Endodermal cell (in vitro differentiated cells): ENCODE results near the gene SLC24A4. TPM values are rescaled to one million over a fixed set of nuclear protein-coding genes. Genes with fewer than 3 reads are reported as not detected.

Experiments used
- DNase-seq: peaks from one replicate; pipeline ENCODE4 v3.0.0-alpha.2; 2017
- H3K27ac ChIP-seq: 2 replicates; pipeline ENCODE4 v1.5.1; 2013; ENCODE audit warnings: mild to moderate bottlenecking, low read depth, low read length, moderate library complexity
- H3K27me3 ChIP-seq: 2 replicates; pipeline ENCODE4 v1.6.1; 2013; ENCODE audit warnings: mild to moderate bottlenecking, low read length, moderate library complexity; ENCODE audit not compliant: insufficient read depth, control insufficient read depth, poor library complexity, severe bottlenecking
- H3K36me3 ChIP-seq: 2 replicates; pipeline ENCODE4 v1.7.0; 2013; ENCODE audit warnings: mild to moderate bottlenecking, low read length, moderate library complexity; ENCODE audit not compliant: control insufficient read depth, insufficient read depth
- H3K4me1 ChIP-seq: one replicate; pipeline ENCODE4 v1.7.0; 2013; ENCODE audit warnings: low read length; ENCODE audit not compliant: control insufficient read depth, insufficient read depth
- H3K4me3 ChIP-seq: 2 replicates; pipeline ENCODE4 v1.5.1; 2013; ENCODE audit warnings: mild to moderate bottlenecking, low read length, moderate library complexity
- H3K9ac ChIP-seq: 2 replicates; pipeline ENCODE4 v1.6.1; 2013; ENCODE audit warnings: mild to moderate bottlenecking, low read length, moderate library complexity; ENCODE audit not compliant: poor library complexity, severe bottlenecking; ENCODE audit errors: extremely low read depth
- H3K9me3 ChIP-seq: 2 replicates; pipeline ENCODE4 v1.6.1; 2013; ENCODE audit warnings: mild to moderate bottlenecking, low read length, moderate library complexity; ENCODE audit not compliant: control insufficient read depth
- H3K27ac Mint-ChIP-seq: 2 replicates; pipeline ENCODE4 v1.8.0; 2020; ENCODE audit warnings: mixed read lengths
- H3K27me3 Mint-ChIP-seq: 2 replicates; pipeline ENCODE4 v1.8.0; 2021; ENCODE audit warnings: mild to moderate bottlenecking, mixed read lengths; ENCODE audit not compliant: insufficient read depth
- H3K36me3 Mint-ChIP-seq: 2 replicates; pipeline ENCODE4 v1.8.0; 2020; ENCODE audit warnings: low read depth, mixed read lengths
- H3K4me1 Mint-ChIP-seq: 2 replicates; pipeline ENCODE4 v1.8.0; 2020; ENCODE audit warnings: mixed read lengths
- H3K4me3 Mint-ChIP-seq: 2 replicates; pipeline ENCODE4 v1.8.0; 2020; ENCODE audit warnings: mild to moderate bottlenecking, moderate library complexity, mixed read lengths
- H3K9me3 Mint-ChIP-seq: 2 replicates; pipeline ENCODE4 v1.8.0; 2020; ENCODE audit warnings: mild to moderate bottlenecking, mixed read lengths
- CTCF ChIP-seq: fragments of 200-600 bp; sonication (generic); conservative IDR thresholded peaks from 2 replicates; pipeline ENCODE4 v1.5.0; 2021; ENCODE audit warnings: antibody characterized with exemption, mild to moderate bottlenecking
- WGBS, 2 experiments: methylation state at CpG; one replicate each; pipeline versions ENCODE4 v1.1.5 to v1.1.7; 2013; ENCODE audit warnings: missing lambda C conversion rate in 2 of 2, mixed read lengths in 1 of 2; ENCODE audit not compliant: insufficient coverage in 1 of 2, insufficient read length in 1 of 2; 5-methylcytosine and 5-hydroxymethylcytosine counted together
- total RNA-seq, 2 donors: library from RNA; stranded (reverse); fragmentation: NEBNext Ultra II Directional in 1 of 2; extraction: Animal tissue kit (Norgen Biotek cat#: 25700) in 1 of 2; gene quantifications; 2 replicates in 1 of 2; 3 replicates in 1 of 2; pipeline ENCODE4 v1.2.1, GENCODE V29; 2021

The SLC24A4 gene
- total RNA-seq, 2 donors from 2014 or later = 0.09 to 0.29 TPM

- no peaks in the 10 kb centered on the region for H3K36me3 ChIP-seq
- DNase-seq = no peak
- H3K9ac ChIP-seq = no peak overlapping the region
- H3K27me3 ChIP-seq = no peaks in the 10 kb centered on the region
- no peak for TF ChIP-seq CTCF
- WGBS, 2 experiments = 97 to 100% methylated on average over 2 to 3 of the region's 3 CpGs
- no peaks in the 10 kb centered on the region for H3K9me3 ChIP-seq
- H3K4me1 Mint-ChIP-seq = no peaks in the 10 kb centered on the region
- no peaks in the 10 kb centered on the region for H3K9me3 Mint-ChIP-seq
- H3K4me3 Mint-ChIP-seq = no peak overlapping the region
- no peak overlapping the region for H3K27ac ChIP-seq
- H3K4me1 ChIP-seq = no peaks in the 10 kb centered on the region
- H3K27ac Mint-ChIP-seq = no peak overlapping the region
- H3K36me3 Mint-ChIP-seq = no peaks in the 10 kb centered on the region
- no peaks in the 10 kb centered on the region for H3K27me3 Mint-ChIP-seq
- H3K4me3 ChIP-seq = no peak overlapping the region
These were observed 216.5 kb downstream of the SLC24A4 start for GRCh38 chr14:92539419-92539818.

- no peak overlapping the region for H3K27ac ChIP-seq
- no peaks in the 10 kb centered on the region for H3K4me1 ChIP-seq
- H3K4me3 ChIP-seq = no peak overlapping the region
- H3K9me3 Mint-ChIP-seq = no peaks in the 10 kb centered on the region
- no peaks in the 10 kb centered on the region for H3K9me3 ChIP-seq
- H3K27ac Mint-ChIP-seq = no peak overlapping the region
- H3K4me3 Mint-ChIP-seq = no peak overlapping the region
- no peak overlapping the region for H3K9ac ChIP-seq
- no peaks in the 10 kb centered on the region for H3K36me3 ChIP-seq
- no peaks in the 10 kb centered on the region for H3K27me3 Mint-ChIP-seq
- no peak for DNase-seq
- WGBS, 2 experiments = 88 to 94% methylated on average over 12 of the region's 12 CpGs
- no peaks in the 10 kb centered on the region for H3K4me1 Mint-ChIP-seq
- H3K36me3 Mint-ChIP-seq = no peaks in the 10 kb centered on the region
- H3K27me3 ChIP-seq = no peaks in the 10 kb centered on the region
- no peak for TF ChIP-seq CTCF
These were observed 216.9 kb downstream of the SLC24A4 start for GRCh38 chr14:92539875-92540274.

- Histone ChIP-seq H3K4me1 (no peaks in the 10 kb centered on the region), H3K36me3 (no peaks in the 10 kb centered on the region), H3K27me3 (no peaks in the 10 kb centered on the region), H3K9me3 (no peaks in the 10 kb centered on the region), H3K9ac (no peak overlapping the region), H3K27ac (no peak overlapping the region), H3K4me3 (no peak overlapping the region)
- Mint-ChIP-seq H3K9me3 (no peaks in the 10 kb centered on the region), H3K27me3 (no peaks in the 10 kb centered on the region), H3K36me3 (no peaks in the 10 kb centered on the region), H3K4me3 (no peak overlapping the region), H3K4me1 (no peaks in the 10 kb centered on the region), H3K27ac (no peak overlapping the region)
- TF ChIP-seq CTCF = no peak
- WGBS, 2 experiments = 74 to 78% methylated on average over 5 to 6 of the region's 6 CpGs
- DNase-seq = no peak
These were observed 217.6 kb downstream of the SLC24A4 start for GRCh38 chr14:92540472-92541048.
